Limb (tissue), 2 donors: ENCODE results near the gene UGT1A3.

Experiments used
- DNase-seq, 2 donors: peaks; one replicate each; pipeline ENCODE4 v3.0.0-alpha.2; 2016; ENCODE audit errors: extremely low spot score in 2 of 2

Gene UGT1A3

GRCh38 chr2:233758141-233758540, 29.3 kb downstream of the UGT1A3 start:
- DNase-seq, result no peak

GRCh38 chr2:233758849-233759248, 30.0 kb downstream of the UGT1A3 start:
- DNase-seq, result no peak

- DNase-seq, result no peak
Observed at GRCh38 chr2:233760043-233760442, 31.2 kb downstream of the UGT1A3 start, which contains the start of gene UGT1A1. Gene UGT1A1, plus strand, starts transcription at chr2:233760270. Its CDS starts 18 bp downstream, at chr2:233760288.

- DNase-seq, result no peak
Observed at GRCh38 chr2:233761040-233761769, 32.4 kb downstream of the UGT1A3 start.

GRCh38 chr2:233764264-233764663, 35.4 kb downstream of the UGT1A3 start:
- no peak for DNase-seq

- no peak for DNase-seq
Observed at GRCh38 chr2:233764761-233765160, 35.9 kb downstream of the UGT1A3 start.

- no peak for DNase-seq
Observed at GRCh38 chr2:233766416-233766815, 37.6 kb downstream of the UGT1A3 start.

- no peak for DNase-seq
Observed at GRCh38 chr2:233768076-233768475, 39.2 kb downstream of the UGT1A3 start.

- no peak for DNase-seq
Observed at GRCh38 chr2:233769260-233769659, 40.4 kb downstream of the UGT1A3 start.

- no peak for DNase-seq
Observed at GRCh38 chr2:233772153-233772552, 43.3 kb downstream of the UGT1A3 start.

GRCh38 chr2:233772583-233772982, 43.7 kb downstream of the UGT1A3 start:
- DNase-seq, result no peak

GRCh38 chr2:233773854-233774253, 45.0 kb downstream of the UGT1A3 start:
- no peak for DNase-seq

GRCh38 chr2:233775414-233775813, 46.6 kb downstream of the UGT1A3 start:
- no peak for DNase-seq

- no peak for DNase-seq
Observed at GRCh38 chr2:233778030-233778429, 49.2 kb downstream of the UGT1A3 start, which contains the start of gene MROH2A. Gene MROH2A, plus strand, starts transcription at chr2:233778330. Its CDS starts 1,029 bp downstream, at chr2:233779359.

GRCh38 chr2:233779722-233780121, 50.9 kb downstream of the UGT1A3 start:
- DNase-seq, result no peak

GRCh38 chr2:233780771-233781170, 51.9 kb downstream of the UGT1A3 start:
- no peak for DNase-seq

- no peak for DNase-seq
Observed at GRCh38 chr2:233789554-233789953, 60.7 kb downstream of the UGT1A3 start.

GRCh38 chr2:233791151-233791882, 62.5 kb downstream of the UGT1A3 start:
- DNase-seq, result no peak

GRCh38 chr2:233791883-233792329, 63.1 kb downstream of the UGT1A3 start:
- DNase-seq, result no peak

GRCh38 chr2:233792720-233793119, 63.9 kb downstream of the UGT1A3 start:
- no peak for DNase-seq

GRCh38 chr2:233793465-233794127, 64.8 kb downstream of the UGT1A3 start:
- no peak for DNase-seq

- DNase-seq, result no peak
Observed at GRCh38 chr2:233794128-233794658, 65.4 kb downstream of the UGT1A3 start.
